NCI-H1048 (cell line): ENCODE measurements around the gene EBF3.

ENCODE experiments used
- DNase-seq: peaks from one replicate; lab custom pipeline; 2025; lab: John Stamatoyannopoulos, UW

The EBF3 gene

DNA sequence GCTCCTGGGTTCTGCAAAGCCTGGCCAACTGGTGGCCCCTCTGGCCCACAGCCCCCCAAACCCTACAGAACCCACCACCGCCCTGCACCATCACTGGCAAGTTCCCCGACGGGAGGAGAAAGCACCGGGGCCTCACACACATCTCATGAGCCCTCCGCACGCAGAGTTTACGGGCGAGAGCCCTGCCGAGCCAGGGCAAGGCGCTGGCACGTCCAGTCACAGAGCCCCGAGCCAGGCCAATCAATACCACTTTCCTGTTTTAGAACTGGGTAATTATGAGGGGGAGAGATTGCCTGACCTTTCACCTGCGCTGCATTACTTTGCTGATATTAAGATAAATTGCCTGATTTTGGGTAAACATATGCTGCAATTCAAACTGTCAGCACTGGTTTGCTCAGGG is 113.3 kb downstream of the EBF3 start:
- DNase-seq: no peak

GRCh38 chr10:129850316-129850715 is 113.8 kb downstream of the EBF3 start:
- no peak for DNase-seq

DNA sequence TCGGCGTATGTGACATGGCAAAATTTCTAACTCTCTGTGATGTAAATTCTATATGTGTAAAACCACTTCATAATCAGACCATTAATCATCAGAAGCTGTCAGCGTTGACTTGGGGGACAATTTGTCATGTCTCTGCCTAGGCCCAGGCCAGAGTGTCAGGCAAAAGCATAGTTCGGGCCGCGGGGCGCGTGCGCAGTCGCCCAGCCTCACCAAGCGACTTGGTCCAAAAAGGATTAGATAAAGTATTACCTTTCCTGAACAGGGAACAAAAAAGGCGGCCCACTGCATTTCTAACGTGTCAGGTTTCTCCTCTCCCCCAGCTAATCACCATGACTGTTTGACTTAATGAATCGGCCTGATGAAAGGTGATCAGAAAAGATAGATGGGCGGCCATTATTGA is 114.2 kb downstream of the EBF3 start:
- no peak for DNase-seq

DNA sequence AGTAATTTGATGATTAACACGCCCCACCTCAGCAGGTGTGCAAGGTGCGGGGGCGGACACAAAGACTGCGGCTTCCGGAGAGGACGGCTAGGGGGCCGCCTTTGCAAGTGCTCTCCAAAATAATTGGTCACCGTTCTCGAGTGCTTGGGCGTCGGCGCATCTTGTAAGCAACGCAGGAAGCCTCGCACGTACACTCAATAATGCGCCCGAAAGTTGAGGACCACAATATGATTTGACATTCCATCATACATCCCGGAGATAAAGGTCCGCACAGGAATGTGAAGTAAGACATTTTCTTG is 114.7 kb downstream of the EBF3 start:
- no peak for DNase-seq

- DNase-seq: no peak
Observed at GRCh38 chr10:129848696-129849451, 115.2 kb downstream of the EBF3 start.

DNA sequence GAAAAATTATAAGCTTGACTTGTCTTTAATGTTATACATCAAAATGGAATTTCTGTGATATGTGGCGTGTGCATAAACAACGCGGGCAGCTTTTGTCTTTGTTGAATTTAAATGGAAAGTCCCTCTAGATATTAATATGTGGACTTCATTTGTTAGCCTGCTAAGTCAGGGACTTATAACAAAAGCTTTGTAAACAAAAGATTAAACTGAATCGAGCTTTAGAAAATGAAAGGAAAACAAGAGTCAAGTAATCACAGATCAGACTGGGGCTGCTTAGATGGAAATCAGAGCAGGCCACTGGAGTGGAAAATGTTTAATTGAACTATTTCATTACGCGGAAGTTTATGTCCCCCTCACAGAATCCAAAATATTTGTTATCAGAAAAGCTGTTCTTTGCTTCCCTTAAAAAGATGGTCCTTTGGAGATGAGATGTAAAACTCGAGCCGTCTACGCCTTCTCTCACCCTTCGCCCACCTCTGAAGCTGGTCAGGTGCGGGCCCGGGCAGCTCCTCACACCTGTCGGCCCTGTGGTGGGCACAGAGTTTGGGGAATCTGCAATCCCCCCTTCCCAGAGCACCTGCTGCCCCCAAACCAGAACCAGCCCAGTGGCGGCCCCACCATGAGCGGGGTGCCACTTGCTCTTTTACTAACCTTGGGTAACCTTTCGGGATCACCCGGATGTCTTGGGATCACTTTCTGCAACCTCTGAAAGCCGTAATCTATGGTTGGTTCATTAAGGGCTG is 116.2 kb downstream of the EBF3 start:
- DNase-seq: no peak

GRCh38 chr10:129846991-129847391 is 117.1 kb downstream of the EBF3 start:
- no peak for DNase-seq

GRCh38 chr10:129845111-129845753 is 118.8 kb downstream of the EBF3 start:
- DNase-seq: no peak

GRCh38 chr10:129844216-129844766 is 119.8 kb downstream of the EBF3 start:
- no peak for DNase-seq

DNA sequence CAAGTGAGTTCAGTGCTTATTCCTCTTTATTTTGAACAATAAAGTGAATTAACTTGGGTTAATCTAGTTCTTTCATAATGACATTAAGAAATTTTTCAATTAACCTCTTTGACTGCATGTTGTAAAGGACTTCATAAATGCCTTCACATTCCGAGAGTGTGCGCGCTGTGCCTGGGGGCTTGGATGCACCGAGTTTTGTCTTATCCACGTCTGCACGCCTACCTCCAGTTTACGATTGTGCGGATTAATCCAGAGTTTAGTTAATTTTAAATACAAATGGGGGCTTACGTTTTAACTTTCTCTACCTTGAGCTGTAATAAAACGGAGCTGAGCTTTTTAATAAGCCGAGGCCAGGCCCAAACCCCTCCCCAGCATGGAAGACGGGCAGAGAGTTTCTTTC is 120.4 kb downstream of the EBF3 start:
- no peak for DNase-seq

DNA sequence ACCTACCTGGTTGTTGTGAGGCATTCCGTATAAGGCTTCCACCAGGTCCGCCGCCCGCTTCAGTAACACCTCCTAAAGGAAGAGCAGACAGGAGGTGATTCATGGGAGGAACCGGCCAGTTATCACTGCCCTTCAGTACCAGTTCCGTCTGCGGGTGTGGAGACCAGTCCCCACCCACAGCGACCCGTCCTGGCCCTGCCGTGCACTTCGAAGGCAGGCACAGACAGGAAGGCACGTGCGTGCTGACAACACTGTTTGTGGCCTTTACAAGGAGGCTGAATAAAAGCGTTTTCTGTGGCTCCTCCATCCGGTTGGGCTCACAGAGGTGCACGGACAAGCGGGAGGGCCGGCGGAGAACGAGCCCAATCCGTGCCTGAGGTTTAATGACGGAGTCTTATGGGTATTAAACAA is 120.9 kb downstream of the EBF3 start:
- no peak for DNase-seq

- DNase-seq: no peak
Observed at GRCh38 chr10:129842031-129842430, 122.0 kb downstream of the EBF3 start.

DNA sequence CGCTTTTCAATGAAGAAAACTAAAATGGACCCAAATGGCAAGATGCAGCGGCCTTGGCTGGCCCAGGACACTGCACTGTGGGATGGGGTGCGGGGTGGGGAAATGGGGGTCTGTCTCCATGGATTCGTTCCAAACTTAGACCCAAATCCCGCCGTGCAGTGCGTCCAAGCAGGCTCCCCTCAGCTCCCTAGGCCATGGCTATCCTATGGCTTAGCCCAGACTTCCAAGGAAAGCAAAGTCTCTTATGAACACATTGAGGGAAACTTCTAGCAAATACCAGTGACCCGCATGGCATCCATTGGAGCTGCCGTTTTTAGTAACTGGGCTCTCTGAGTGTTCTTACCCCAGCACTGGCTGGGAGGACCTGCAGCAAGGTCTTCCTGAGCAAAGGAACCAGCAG is 122.5 kb downstream of the EBF3 start:
- no peak for DNase-seq

GRCh38 chr10:129841071-129841470 is 123.0 kb downstream of the EBF3 start:
- no peak for DNase-seq

DNA sequence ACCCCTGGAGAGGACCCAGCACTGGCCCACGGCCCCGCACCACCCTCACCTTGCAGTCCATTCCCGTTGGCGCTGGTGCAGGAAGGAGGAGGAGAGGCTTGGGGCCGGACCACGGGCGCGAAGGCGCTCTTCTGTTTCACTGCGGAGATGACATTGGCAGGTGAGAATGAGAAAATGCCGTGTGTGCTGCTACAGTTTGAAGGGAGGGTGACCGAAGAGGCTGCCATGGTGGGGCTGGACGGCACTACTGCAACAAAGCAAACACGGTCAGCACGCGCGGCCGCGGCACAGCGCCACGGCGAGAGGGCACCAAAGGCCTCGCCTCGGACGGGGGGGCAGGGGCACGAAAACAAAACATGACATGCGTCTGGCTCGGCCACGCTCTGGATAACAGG is 123.9 kb downstream of the EBF3 start:
- no peak for DNase-seq

DNA sequence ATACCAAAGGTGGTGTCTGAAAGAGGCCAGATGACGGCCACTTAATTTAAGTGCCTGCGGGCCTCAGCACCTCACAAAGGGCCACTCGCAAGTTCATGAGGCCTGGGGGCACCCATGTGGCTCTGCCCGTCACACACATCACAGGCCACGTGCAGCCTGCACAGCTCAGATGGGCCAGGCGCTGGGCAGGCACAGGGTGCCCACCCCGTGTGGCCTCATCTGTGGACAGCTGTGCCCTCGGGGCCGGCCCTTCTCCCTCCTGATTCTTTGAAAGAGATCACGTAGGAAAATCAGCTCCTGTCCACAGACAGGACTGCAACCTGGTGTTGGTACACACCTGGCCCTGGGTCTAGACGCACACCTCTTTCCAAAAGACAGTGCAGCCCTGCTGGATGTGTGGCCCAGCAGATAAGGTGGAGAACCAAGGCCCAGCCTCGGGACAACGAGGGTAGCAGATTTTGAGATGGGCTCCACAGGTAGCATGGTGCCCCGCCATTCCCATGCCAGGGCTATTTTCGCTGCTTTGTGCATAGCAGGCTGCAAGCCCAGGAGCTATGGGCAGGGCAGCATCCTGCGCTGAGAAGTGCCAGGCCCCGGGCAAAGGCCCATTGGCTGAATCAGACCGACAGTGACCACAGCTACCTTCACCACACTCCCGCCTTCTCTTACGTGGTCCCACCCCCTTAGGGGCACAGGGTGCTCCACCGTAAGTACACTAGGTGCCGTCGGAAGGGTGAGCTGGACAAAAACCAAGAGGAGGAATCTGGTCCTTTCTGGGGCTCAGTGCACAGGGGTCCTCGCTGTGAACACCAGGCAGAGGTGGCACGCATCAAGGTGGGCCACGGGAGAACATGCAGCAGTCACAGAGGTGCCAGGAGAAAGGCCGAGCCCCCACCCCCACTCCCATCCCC is 124.5 kb downstream of the EBF3 start:
- DNase-seq: no peak

GRCh38 chr10:129838794-129839193 is 125.3 kb downstream of the EBF3 start:
- no peak for DNase-seq

DNA sequence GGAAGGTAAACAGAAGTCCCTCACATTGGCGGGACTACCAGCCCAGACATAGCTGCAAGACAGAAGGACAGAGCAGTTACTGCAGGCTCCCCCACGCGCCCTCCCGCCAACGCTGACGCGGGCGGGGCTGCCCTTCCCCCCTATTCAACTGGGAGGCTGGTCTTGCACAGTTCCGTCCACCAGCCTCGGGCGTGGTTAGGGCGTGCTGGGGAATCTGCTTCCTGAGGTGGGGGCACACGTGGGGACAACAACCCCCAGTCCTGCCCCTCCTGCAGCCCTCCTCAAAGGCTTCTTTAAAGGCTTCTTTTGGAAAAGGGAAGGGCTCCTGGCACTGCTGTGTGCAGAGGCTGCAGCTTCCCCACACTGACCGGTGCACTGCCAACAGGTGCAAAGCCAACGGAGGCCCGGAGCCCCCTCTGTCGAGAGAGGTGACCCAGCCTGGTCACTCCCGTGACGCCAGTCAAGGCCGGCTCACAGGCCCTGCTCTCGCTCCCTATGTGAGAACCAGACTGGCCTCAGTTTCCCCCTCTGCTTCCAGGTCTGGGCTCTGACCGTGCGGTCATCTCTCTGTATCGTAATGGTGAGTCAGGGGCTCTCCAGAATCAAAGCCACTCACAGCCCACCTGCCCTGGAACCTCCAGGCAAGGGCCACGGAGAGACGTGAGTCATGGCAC is 126.0 kb downstream of the EBF3 start:
- DNase-seq: no peak

- DNase-seq: no peak
Observed at GRCh38 chr10:129836253-129836652, 127.8 kb downstream of the EBF3 start.

DNA sequence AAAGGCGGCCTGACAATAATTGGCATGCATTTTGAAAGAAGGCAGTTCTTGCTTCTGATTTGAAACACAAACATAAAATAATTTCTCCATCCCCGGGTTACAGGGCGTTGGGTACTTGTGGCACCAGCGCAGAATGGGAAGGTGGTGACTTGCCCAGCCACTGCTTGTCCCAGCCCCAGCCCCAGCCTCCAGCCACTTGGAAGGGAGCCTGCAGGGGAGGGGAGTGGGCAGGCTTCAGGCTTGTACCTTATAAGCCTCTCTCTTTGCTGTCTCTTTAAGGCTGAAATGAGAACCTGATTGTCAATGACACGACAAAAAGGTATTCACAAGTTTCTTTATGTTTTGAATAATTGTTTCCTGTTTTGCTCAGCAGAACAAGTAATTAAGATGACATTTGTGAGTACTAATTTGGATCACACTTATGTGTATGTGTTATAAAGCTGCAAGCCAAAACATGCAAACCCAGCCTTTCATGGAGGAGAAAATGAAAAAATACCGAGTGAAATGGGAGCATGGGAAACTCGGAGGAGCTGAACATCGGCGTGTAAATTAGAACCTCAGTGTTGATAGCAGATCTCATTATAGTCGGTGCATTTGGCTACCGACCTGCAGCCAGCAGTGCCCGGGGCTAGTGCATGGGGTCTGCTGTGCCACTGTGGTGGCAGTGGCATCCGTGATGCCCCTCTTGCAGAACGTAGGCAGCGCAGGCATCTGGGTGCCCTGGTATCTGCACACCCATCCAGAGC is 129.9 kb downstream of the EBF3 start:
- no peak for DNase-seq

- no peak for DNase-seq
Observed at GRCh38 chr10:129833468-129833950, 130.6 kb downstream of the EBF3 start.
